Measurements from ENCODE around the gene RTN1.

Gene RTN1

GRCh38 chr14:59785629-59786028 is 84.9 kb downstream of the RTN1 start:
- TF ChIP-seq EZH2phosphoT487 (IDR thresholded peaks at IDR 0.05; ENCODE audit: low read depth) (no peak), CTCF (IDR thresholded peaks at IDR 0.05; ENCODE audit: low read depth, low read length) (no peak)
- Histone ChIP-seq H3K9ac (ENCODE audit: low read length) (no peak overlapping the region), H3K79me2 (ENCODE audit: low read length) (no peaks in the 10 kb centered on the region), H3K36me3 (replicated peaks; ENCODE audit: low read depth, low read length) (no peaks in the 10 kb centered on the region), H3K27me3 (ENCODE audit: low read depth, low read length) (no peaks in the 10 kb centered on the region), H3K4me2 (ENCODE audit: low read length) (no peak overlapping the region), H3K4me3 (ENCODE audit: low read length) (no peak overlapping the region), H3K9me3 (ENCODE audit: insufficient read depth, low read length) (no peaks in the 10 kb centered on the region), H2AFZ (ENCODE audit: low read depth, low read length) (no peak overlapping the region), H3K27ac (ENCODE audit: low read length) (no peak overlapping the region), H3K4me1 (ENCODE audit: low read length) (no peaks in the 10 kb centered on the region), H4K20me1 (ENCODE audit: insufficient read depth, low read length) (no peaks in the 10 kb centered on the region)

- H3K36me3 ChIP-seq (replicated peaks; ENCODE audit: low read depth, low read length) = no peaks in the 10 kb centered on the region
- TF ChIP-seq EZH2phosphoT487 (IDR thresholded peaks at IDR 0.05; ENCODE audit: low read depth) (no peak), CTCF (IDR thresholded peaks at IDR 0.05; ENCODE audit: low read depth, low read length) (no peak)
- H3K27me3 ChIP-seq (ENCODE audit: low read depth, low read length) = no peaks in the 10 kb centered on the region
- no peak overlapping the region for H3K27ac ChIP-seq (ENCODE audit: low read length)
- no peak overlapping the region for H3K9ac ChIP-seq (ENCODE audit: low read length)
- H4K20me1 ChIP-seq (ENCODE audit: insufficient read depth, low read length) = no peaks in the 10 kb centered on the region
- H3K79me2 ChIP-seq (ENCODE audit: low read length) = no peaks in the 10 kb centered on the region
- H3K4me3 ChIP-seq (ENCODE audit: low read length) = no peak overlapping the region
- no peaks in the 10 kb centered on the region for H3K9me3 ChIP-seq (ENCODE audit: insufficient read depth, low read length)
- peaks cover 13% of the 10 kb centered on the region for H3K4me1 ChIP-seq (ENCODE audit: low read length)
- no peak overlapping the region for H2AFZ ChIP-seq (ENCODE audit: low read depth, low read length)
- no peak overlapping the region for H3K4me2 ChIP-seq (ENCODE audit: low read length)
These were observed 87.8 kb downstream of the RTN1 start for GRCh38 chr14:59782760-59783159.

- TF ChIP-seq EZH2phosphoT487 (IDR thresholded peaks at IDR 0.05; ENCODE audit: low read depth) (no peak), CTCF (IDR thresholded peaks at IDR 0.05; ENCODE audit: low read depth, low read length) (no peak)
- no peaks in the 10 kb centered on the region for H3K27me3 ChIP-seq (ENCODE audit: low read depth, low read length)
- no peak overlapping the region for H3K4me2 ChIP-seq (ENCODE audit: low read length)
- H3K4me1 ChIP-seq (ENCODE audit: low read length) = peaks cover 23% of the 10 kb centered on the region
- no peak overlapping the region for H2AFZ ChIP-seq (ENCODE audit: low read depth, low read length)
- H3K9ac ChIP-seq (ENCODE audit: low read length) = no peak overlapping the region
- no peak overlapping the region for H3K4me3 ChIP-seq (ENCODE audit: low read length)
- no peaks in the 10 kb centered on the region for H4K20me1 ChIP-seq (ENCODE audit: insufficient read depth, low read length)
- no peaks in the 10 kb centered on the region for H3K9me3 ChIP-seq (ENCODE audit: insufficient read depth, low read length)
- H3K27ac ChIP-seq (ENCODE audit: low read length) = no peak overlapping the region
- no peaks in the 10 kb centered on the region for H3K36me3 ChIP-seq (replicated peaks; ENCODE audit: low read depth, low read length)
- no peaks in the 10 kb centered on the region for H3K79me2 ChIP-seq (ENCODE audit: low read length)
These were observed 93.5 kb downstream of the RTN1 start for GRCh38 chr14:59777006-59777579.

GRCh38 chr14:59776468-59776867 is 94.1 kb downstream of the RTN1 start:
- Histone ChIP-seq H3K4me2 (ENCODE audit: low read length) (no peak overlapping the region), H3K9ac (ENCODE audit: low read length) (no peak overlapping the region), H2AFZ (ENCODE audit: low read depth, low read length) (no peak overlapping the region), H3K36me3 (replicated peaks; ENCODE audit: low read depth, low read length) (no peaks in the 10 kb centered on the region), H3K4me1 (ENCODE audit: low read length) (peaks cover 23% of the 10 kb centered on the region), H3K27me3 (ENCODE audit: low read depth, low read length) (no peaks in the 10 kb centered on the region), H3K9me3 (ENCODE audit: insufficient read depth, low read length) (no peaks in the 10 kb centered on the region), H3K27ac (ENCODE audit: low read length) (no peak overlapping the region), H4K20me1 (ENCODE audit: insufficient read depth, low read length) (no peaks in the 10 kb centered on the region), H3K79me2 (ENCODE audit: low read length) (no peaks in the 10 kb centered on the region), H3K4me3 (ENCODE audit: low read length) (no peak overlapping the region)
- no peak for TF ChIP-seq CTCF (IDR thresholded peaks at IDR 0.05; ENCODE audit: low read depth, low read length)
- no peak for TF ChIP-seq EZH2phosphoT487 (IDR thresholded peaks at IDR 0.05; ENCODE audit: low read depth)

Measured in OCI-LY3 (cell line).